Measurements from ENCODE around the gene TRRAP. TPM values are rescaled to one million over a fixed set of nuclear protein-coding genes. Genes with fewer than 3 reads are reported as not detected.

Gene TRRAP
- total and polyA plus RNA-seq, 7 experiments from 2014 or later, result 3.2 to 72.3 (median 63.6) TPM

DNA sequence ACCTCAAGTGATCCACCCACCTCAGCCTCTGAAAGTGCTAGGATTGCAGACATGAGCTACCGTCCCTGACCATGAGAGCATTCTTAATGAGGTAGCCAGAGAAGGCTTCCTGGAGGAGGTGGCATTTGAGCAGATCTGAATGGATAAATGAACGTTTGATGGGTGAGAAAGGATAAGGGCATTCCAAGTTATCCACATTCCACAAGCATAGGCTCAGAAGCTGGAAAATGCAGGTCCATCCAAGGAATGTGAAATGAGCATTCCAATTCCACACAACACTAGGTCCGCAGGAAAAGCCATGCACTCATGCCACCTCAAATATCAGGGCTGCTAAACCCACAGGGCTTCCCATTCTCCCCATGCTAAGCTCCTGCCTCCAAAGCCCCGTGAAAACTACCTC is 25.5 kb upstream of the TRRAP start:
- Histone ChIP-seq H3K27ac (ENCODE audit: low read depth, low read length) (no peak overlapping the region), H3K27me3 (ENCODE audit: control insufficient read depth in 2 of 2, insufficient read depth in 2 of 2, low read length in 2 of 2) (no peaks in the 10 kb centered on the region), H3K4me1 (ENCODE audit: control insufficient read depth in 2 of 2, insufficient read depth in 2 of 2, low read length in 2 of 2) (no peaks in the 10 kb centered on the region), H3K36me3 (ENCODE audit: control insufficient read depth in 2 of 3, insufficient read depth in 3 of 3, low read length in 3 of 3) (no peaks in the 10 kb centered on the region), H3K4me3 (ENCODE audit: low read length) (no peak overlapping the region), H3K9me3 (ENCODE audit: control insufficient read depth in 2 of 3, low read length in 3 of 3) (peaks cover 0 to 12% (median 0%) of the 10 kb centered on the region in 3 experiments)
- peaks cover 0 to 1% (median 0%) of the 10 kb centered on the region in 5 donors for H3K36me3 Mint-ChIP-seq
- POLR2A ChIA-PET, result no interaction called here
- H3K4me1 Mint-ChIP-seq, result no peaks in the 10 kb centered on the region
- DNase-seq (no peak), ATAC-seq (no peak)
- intact Hi-C loops (cut with micrococcal nuclease), result no loop called here
- CTCF ChIA-PET, result interaction anchor here (0.6 kb wide), 1 partner anchor 431 kb away, joined by 3 read pairs; no protein-coding TSS in a partner anchor
- H3K9me3 Mint-ChIP-seq, result peaks cover 0 to 16% (median 5%) of the 10 kb centered on the region in 11 donors
- peaks cover 0 to 6% (median 0%) of the 10 kb centered on the region in 5 donors for H3K27me3 Mint-ChIP-seq
- H3K27ac Mint-ChIP-seq, result no peak overlapping the region
- H3K4me3 Mint-ChIP-seq, result no peak overlapping the region

DNA sequence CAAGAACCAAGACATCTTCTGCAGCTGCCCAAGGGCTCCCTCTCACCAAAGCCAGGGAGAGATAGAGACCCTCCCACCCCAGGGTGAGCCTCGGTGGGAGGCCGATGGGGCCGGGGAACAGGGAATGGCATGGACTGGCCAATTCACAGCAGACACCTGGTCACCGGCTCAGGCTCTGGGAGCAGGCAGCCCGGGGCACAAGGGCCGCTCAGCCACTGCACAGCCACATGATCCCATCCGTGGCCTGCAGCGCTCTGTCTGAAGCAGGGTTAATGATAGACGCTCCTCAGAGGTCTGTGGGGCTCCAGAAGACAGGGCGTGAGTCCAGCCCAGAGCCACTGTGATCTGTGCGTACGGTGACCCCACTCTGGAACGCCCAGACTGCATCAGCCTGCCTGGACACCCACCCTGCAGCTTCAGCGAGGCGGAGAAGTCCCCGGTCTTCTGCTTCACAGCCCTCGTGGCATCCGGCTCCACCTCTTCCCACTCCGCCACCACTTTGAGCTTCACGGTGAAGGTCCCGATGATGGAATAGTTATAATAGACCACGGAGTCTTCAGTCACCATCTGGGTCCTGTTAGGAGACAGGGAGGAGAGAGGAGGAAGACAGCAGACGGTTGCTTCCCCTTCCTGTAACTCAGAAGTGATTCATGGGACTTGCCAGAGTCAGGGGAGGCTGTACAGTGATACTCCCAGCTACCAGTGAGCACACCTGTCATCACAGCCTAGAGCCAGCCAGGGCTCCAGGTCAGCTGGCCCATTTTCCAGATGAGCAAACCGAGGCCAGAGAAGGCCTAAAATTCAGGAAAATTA is 22.5 kb upstream of the TRRAP start:
- Histone ChIP-seq H3K36me3 (ENCODE audit: control insufficient read depth in 2 of 3, insufficient read depth in 3 of 3, low read length in 3 of 3) (no peaks in the 10 kb centered on the region), H3K27ac (ENCODE audit: low read depth, low read length) (no peak overlapping the region), H3K9me3 (ENCODE audit: control insufficient read depth in 2 of 3, low read length in 3 of 3) (no peaks in the 10 kb centered on the region), H3K4me1 (ENCODE audit: control insufficient read depth in 2 of 2, insufficient read depth in 2 of 2, low read length in 2 of 2) (no peaks in the 10 kb centered on the region), H3K27me3 (ENCODE audit: control insufficient read depth in 2 of 2, insufficient read depth in 2 of 2, low read length in 2 of 2) (no peaks in the 10 kb centered on the region), H3K4me3 (ENCODE audit: low read length) (no peak overlapping the region)
- peaks cover 0 to 3% (median 0%) of the 10 kb centered on the region in 11 donors for H3K9me3 Mint-ChIP-seq
- no peak overlapping the region for H3K27ac Mint-ChIP-seq
- intact Hi-C loops (cut with micrococcal nuclease), result no loop called here
- H3K27me3 Mint-ChIP-seq, result peaks cover 3 to 30% (median 12%) of the 10 kb centered on the region in 5 donors
- ChIA-PET POLR2A (no interaction called here), CTCF (no interaction called here)
- ATAC-seq (no peak), DNase-seq (no peak)
- peaks cover 0 to 2% (median 0%) of the 10 kb centered on the region in 7 donors for H3K4me1 Mint-ChIP-seq
- H3K4me3 Mint-ChIP-seq, result no peak overlapping the region
- H3K36me3 Mint-ChIP-seq, result no peaks in the 10 kb centered on the region

DNA sequence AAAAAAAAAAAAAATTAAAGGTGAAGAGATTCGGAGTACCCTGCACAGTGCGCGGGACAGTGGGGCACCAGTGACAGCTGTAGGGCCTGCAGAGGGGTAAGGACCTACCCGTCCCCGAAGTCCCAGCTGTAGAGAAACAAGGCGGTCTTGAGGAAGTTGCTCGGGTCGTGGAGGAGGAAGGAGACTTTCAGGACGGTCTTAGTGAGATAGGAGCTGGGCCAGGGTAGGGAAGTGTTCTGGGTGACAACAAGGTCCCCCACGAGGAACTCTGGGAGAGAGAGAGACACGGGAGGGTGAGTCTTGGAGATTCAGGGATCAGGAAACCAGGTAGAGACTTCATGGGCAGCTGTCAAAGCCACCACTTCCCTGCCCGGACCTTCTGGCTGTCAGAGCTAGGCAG is 18.3 kb upstream of the TRRAP start:
- intact Hi-C loops (cut with micrococcal nuclease), result no loop called here
- DNase-seq (no peak), ATAC-seq (no peak)
- Mint-ChIP-seq H3K27me3 (peaks cover 0 to 31% (median 15%) of the 10 kb centered on the region in 5 donors), H3K36me3 (no peaks in the 10 kb centered on the region), H3K4me3 (no peak overlapping the region), H3K9me3 (peaks cover 0 to 2% (median 0%) of the 10 kb centered on the region in 11 donors), H3K27ac (peak overlapping the region in 1 of 9 donors; percentile 59), H3K4me1 (peaks cover 0 to 5% (median 0%) of the 10 kb centered on the region in 7 donors)
- Histone ChIP-seq H3K27ac (ENCODE audit: low read depth, low read length) (no peak overlapping the region), H3K4me3 (ENCODE audit: low read length) (no peak overlapping the region), H3K9me3 (ENCODE audit: control insufficient read depth in 2 of 3, low read length in 3 of 3) (no peaks in the 10 kb centered on the region), H3K4me1 (ENCODE audit: control insufficient read depth in 2 of 2, insufficient read depth in 2 of 2, low read length in 2 of 2) (no peaks in the 10 kb centered on the region), H3K27me3 (ENCODE audit: control insufficient read depth in 2 of 2, insufficient read depth in 2 of 2, low read length in 2 of 2) (no peaks in the 10 kb centered on the region), H3K36me3 (ENCODE audit: control insufficient read depth in 2 of 3, insufficient read depth in 3 of 3, low read length in 3 of 3) (no peaks in the 10 kb centered on the region)
- CTCF ChIA-PET, result no interaction called here
- POLR2A ChIA-PET, result no interaction called here

DNA sequence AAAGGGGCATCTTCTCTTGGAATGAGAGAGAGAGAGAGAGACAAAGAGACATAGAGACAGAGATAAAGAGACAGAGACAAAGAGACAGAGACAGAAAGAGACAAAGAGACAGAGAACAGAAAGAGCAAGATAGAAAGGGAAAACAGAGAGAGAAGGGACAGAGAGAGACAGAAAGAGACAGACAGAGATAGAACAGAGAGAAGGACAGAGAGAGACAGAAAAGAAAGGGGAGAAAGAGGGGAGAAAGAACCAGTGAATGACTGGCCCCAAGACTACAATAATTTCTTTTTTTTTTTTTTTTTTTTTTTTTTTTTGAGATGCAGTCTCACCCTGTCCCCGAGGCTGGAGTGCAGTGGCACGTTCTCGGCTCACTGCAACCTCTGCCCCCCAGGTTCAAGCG is 16.1 kb upstream of the TRRAP start:
- CTCF ChIA-PET, result no interaction called here
- Histone ChIP-seq H3K27me3 (ENCODE audit: control insufficient read depth in 2 of 2, insufficient read depth in 2 of 2, low read length in 2 of 2) (no peaks in the 10 kb centered on the region), H3K4me1 (ENCODE audit: control insufficient read depth in 2 of 2, insufficient read depth in 2 of 2, low read length in 2 of 2) (no peaks in the 10 kb centered on the region), H3K4me3 (ENCODE audit: low read length) (no peak overlapping the region), H3K9me3 (ENCODE audit: control insufficient read depth in 2 of 3, low read length in 3 of 3) (no peaks in the 10 kb centered on the region), H3K27ac (ENCODE audit: low read depth, low read length) (no peak overlapping the region), H3K36me3 (ENCODE audit: control insufficient read depth in 2 of 3, insufficient read depth in 3 of 3, low read length in 3 of 3) (no peaks in the 10 kb centered on the region)
- Mint-ChIP-seq H3K27me3 (peaks cover 0 to 31% (median 15%) of the 10 kb centered on the region in 5 donors), H3K4me1 (peaks cover 0 to 5% (median 0%) of the 10 kb centered on the region in 7 donors), H3K4me3 (no peak overlapping the region), H3K9me3 (peaks cover 0 to 2% (median 0%) of the 10 kb centered on the region in 11 donors), H3K27ac (no peak overlapping the region), H3K36me3 (no peaks in the 10 kb centered on the region)
- POLR2A ChIA-PET, result no interaction called here
- ATAC-seq (no peak), DNase-seq (no peak)
- intact Hi-C loops (cut with micrococcal nuclease), result no loop called here

DNA sequence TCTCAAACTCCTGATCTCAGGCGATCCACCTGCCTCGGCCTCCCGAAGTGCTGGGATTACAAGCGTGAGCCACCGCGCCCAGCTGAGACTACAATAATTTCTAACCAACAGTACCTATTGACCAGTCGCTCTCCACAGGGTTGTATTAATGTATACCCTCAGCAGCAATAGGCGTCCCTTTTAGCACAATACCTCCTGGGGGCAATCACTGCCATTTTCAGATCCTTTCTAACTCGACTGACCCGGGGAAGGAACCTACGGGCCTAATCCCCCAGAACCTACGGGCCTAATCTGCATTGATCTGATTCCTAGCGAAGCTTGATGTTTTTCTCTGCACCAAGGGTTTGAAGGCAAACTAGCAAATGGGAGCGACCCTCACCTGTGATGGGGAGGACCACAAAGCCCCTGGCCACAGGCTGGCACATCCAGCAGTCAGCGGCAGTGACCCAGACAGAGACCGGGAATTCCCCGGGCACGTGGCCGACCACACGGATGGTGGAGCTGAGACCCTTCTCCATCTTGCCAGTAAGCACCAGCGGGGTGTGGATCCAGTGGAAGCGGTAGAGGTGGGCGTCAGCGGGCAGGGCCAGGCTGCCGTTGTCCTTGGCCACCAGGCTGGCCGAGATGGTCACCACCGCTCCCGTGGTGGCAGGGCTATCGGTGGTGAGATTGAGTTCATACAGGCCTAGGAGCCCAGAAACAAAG is 15.5 kb upstream of the TRRAP start:
- Histone ChIP-seq H3K27ac (ENCODE audit: low read depth, low read length) (no peak overlapping the region), H3K36me3 (ENCODE audit: control insufficient read depth in 2 of 3, insufficient read depth in 3 of 3, low read length in 3 of 3) (no peaks in the 10 kb centered on the region), H3K27me3 (ENCODE audit: control insufficient read depth in 2 of 2, insufficient read depth in 2 of 2, low read length in 2 of 2) (no peaks in the 10 kb centered on the region), H3K9me3 (ENCODE audit: control insufficient read depth in 2 of 3, low read length in 3 of 3) (no peaks in the 10 kb centered on the region), H3K4me3 (ENCODE audit: low read length) (no peak overlapping the region), H3K4me1 (ENCODE audit: control insufficient read depth in 2 of 2, insufficient read depth in 2 of 2, low read length in 2 of 2) (no peaks in the 10 kb centered on the region)
- H3K9me3 Mint-ChIP-seq, result peaks cover 0 to 2% (median 0%) of the 10 kb centered on the region in 11 donors
- H3K27ac Mint-ChIP-seq, result no peak overlapping the region
- H3K4me1 Mint-ChIP-seq, result peaks cover 0 to 5% (median 0%) of the 10 kb centered on the region in 7 donors
- peaks cover 0 to 31% (median 15%) of the 10 kb centered on the region in 5 donors for H3K27me3 Mint-ChIP-seq
- intact Hi-C loops (cut with micrococcal nuclease), result no loop called here
- no peak for ATAC-seq
- no peaks in the 10 kb centered on the region for H3K36me3 Mint-ChIP-seq
- DNase-seq, result no peak
- ChIA-PET CTCF (no interaction called here), POLR2A (no interaction called here)
- no peak overlapping the region for H3K4me3 Mint-ChIP-seq

GRCh38 chr7:98863601-98864000 is 14.7 kb upstream of the TRRAP start:
- no peak overlapping the region for H3K27ac Mint-ChIP-seq
- ChIA-PET CTCF (no interaction called here), POLR2A (no interaction called here)
- Histone ChIP-seq H3K36me3 (ENCODE audit: control insufficient read depth in 2 of 3, insufficient read depth in 3 of 3, low read length in 3 of 3) (no peaks in the 10 kb centered on the region), H3K9me3 (ENCODE audit: control insufficient read depth in 2 of 3, low read length in 3 of 3) (no peaks in the 10 kb centered on the region), H3K27me3 (ENCODE audit: control insufficient read depth in 2 of 2, insufficient read depth in 2 of 2, low read length in 2 of 2) (no peaks in the 10 kb centered on the region), H3K4me1 (ENCODE audit: control insufficient read depth in 2 of 2, insufficient read depth in 2 of 2, low read length in 2 of 2) (no peaks in the 10 kb centered on the region), H3K4me3 (ENCODE audit: low read length) (no peak overlapping the region), H3K27ac (ENCODE audit: low read depth, low read length) (no peak overlapping the region)
- H3K36me3 Mint-ChIP-seq, result no peaks in the 10 kb centered on the region
- intact Hi-C loops (cut with micrococcal nuclease), result no loop called here
- H3K4me1 Mint-ChIP-seq, result peaks cover 0 to 5% (median 0%) of the 10 kb centered on the region in 7 donors
- peaks cover 0 to 2% (median 0%) of the 10 kb centered on the region in 11 donors for H3K9me3 Mint-ChIP-seq
- peaks cover 0 to 27% (median 10%) of the 10 kb centered on the region in 5 donors for H3K27me3 Mint-ChIP-seq
- H3K4me3 Mint-ChIP-seq, result no peak overlapping the region
- DNase-seq (no peak), ATAC-seq (no peak)

All from naive thymus-derived CD4-positive, alpha-beta T cell (primary cell).